Cerebellar nuclear complex (tissue), 1 donor: Measurements from ENCODE around the gene SURF6.
A peak's percentile ranks its signal among the peaks of the same experiment; 100 is the strongest.
"Not testable (repeated sequence)": the region's sequence is repeated elsewhere in the genome, so short reads cannot be mapped to it uniquely, and the experiment has no call there.

ENCODE experiments used
- DNase-seq, 2 experiments: peaks; one replicate each; lab custom pipeline; 2025; lab: John Stamatoyannopoulos, UW

The SURF6 gene

GRCh38 chr9:133327834-133328484, 8.0 kb downstream of the SURF6 start:
- DNase-seq = no peak

GRCh38 chr9:133327021-133327420, 9.0 kb downstream of the SURF6 start:
- DNase-seq = not testable (repeated sequence)

- DNase-seq = no peak
Measured at GRCh38 chr9:133323991-133324703, 11.8 kb downstream of the SURF6 start.

- DNase-seq = no peak
Measured at GRCh38 chr9:133323211-133323610, 12.8 kb downstream of the SURF6 start.

GRCh38 chr9:133322701-133323100, 13.3 kb downstream of the SURF6 start:
- no peak for DNase-seq

- no peak for DNase-seq
Measured at GRCh38 chr9:133321411-133321935, 14.5 kb downstream of the SURF6 start.

- no peak for DNase-seq
Measured at GRCh38 chr9:133320421-133320881, 15.5 kb downstream of the SURF6 start.

- DNase-seq = not testable (repeated sequence)
Measured at GRCh38 chr9:133317551-133317950, 18.4 kb downstream of the SURF6 start.

GRCh38 chr9:133315997-133316396, 20.0 kb downstream of the SURF6 start:
- DNase-seq = no peak

GRCh38 chr9:133309608-133310007, 26.4 kb downstream of the SURF6 start:
- no peak for DNase-seq

GRCh38 chr9:133307301-133307700, 28.7 kb downstream of the SURF6 start:
- DNase-seq = no peak

GRCh38 chr9:133306242-133307204, 29.5 kb downstream of the SURF6 start:
- DNase-seq = peak in 1 of 2 experiments; percentile 19

- DNase-seq = no peak
Measured at GRCh38 chr9:133305731-133306130, 30.3 kb downstream of the SURF6 start.

GRCh38 chr9:133304477-133305377, 31.3 kb downstream of the SURF6 start:
- DNase-seq = no peak

GRCh38 chr9:133304158-133304470, 31.9 kb downstream of the SURF6 start:
- no peak for DNase-seq

- no peak for DNase-seq
Measured at GRCh38 chr9:133303266-133304157, 32.5 kb downstream of the SURF6 start.

GRCh38 chr9:133301253-133302230, 34.4 kb downstream of the SURF6 start:
- DNase-seq = no peak

- DNase-seq = not testable (repeated sequence)
Measured at GRCh38 chr9:133299996-133300395, 36.0 kb downstream of the SURF6 start.

GRCh38 chr9:133294257-133294656, 41.7 kb downstream of the SURF6 start:
- DNase-seq = no peak
